CD4-positive, alpha-beta T cell treated with Interleukin-15 for 1 hour (primary cell): ENCODE results near the gene COL5A2.

Source experiments
- DNase-seq: peaks from one replicate; pipeline ENCODE4 v3.0.0-alpha.2; 2020

The COL5A2 gene

GRCh38 chr2:189178726-189179569 lies 613 bp downstream of the COL5A2 start:
- DNase-seq, result no peak

GRCh38 chr2:189178054-189178453 lies 1.5 kb downstream of the COL5A2 start:
- no peak for DNase-seq

- DNase-seq, result no peak
Observed at GRCh38 chr2:189177251-189177840, 2.2 kb downstream of the COL5A2 start.

- DNase-seq, result no peak
Observed at GRCh38 chr2:189176516-189176915, 3.0 kb downstream of the COL5A2 start.

GRCh38 chr2:189175869-189176433 lies 3.6 kb downstream of the COL5A2 start:
- no peak for DNase-seq

GRCh38 chr2:189171956-189172609 lies 7.5 kb downstream of the COL5A2 start:
- DNase-seq, result no peak

GRCh38 chr2:189168856-189169499 lies 10.6 kb downstream of the COL5A2 start:
- DNase-seq, result no peak

- no peak for DNase-seq
Observed at GRCh38 chr2:189165656-189166380, 13.7 kb downstream of the COL5A2 start.

- DNase-seq, result no peak
Observed at GRCh38 chr2:189164746-189165145, 14.8 kb downstream of the COL5A2 start.

- no peak for DNase-seq
Observed at GRCh38 chr2:189163889-189164288, 15.7 kb downstream of the COL5A2 start.

- DNase-seq, result no peak
Observed at GRCh38 chr2:189162566-189162965, 17.0 kb downstream of the COL5A2 start.

- no peak for DNase-seq
Observed at GRCh38 chr2:189161894-189162293, 17.7 kb downstream of the COL5A2 start.

- DNase-seq, result no peak
Observed at GRCh38 chr2:189159717-189160116, 19.8 kb downstream of the COL5A2 start.

- DNase-seq, result no peak
Observed at GRCh38 chr2:189159273-189159672, 20.3 kb downstream of the COL5A2 start.

GRCh38 chr2:189157939-189158338 lies 21.6 kb downstream of the COL5A2 start:
- DNase-seq, result no peak

GRCh38 chr2:189157456-189157855 lies 22.1 kb downstream of the COL5A2 start:
- DNase-seq, result no peak

- no peak for DNase-seq
Observed at GRCh38 chr2:189155795-189156194, 23.8 kb downstream of the COL5A2 start.

GRCh38 chr2:189153619-189154018 lies 25.9 kb downstream of the COL5A2 start:
- DNase-seq, result no peak

GRCh38 chr2:189152483-189152882 lies 27.1 kb downstream of the COL5A2 start:
- DNase-seq, result no peak

GRCh38 chr2:189151906-189152305 lies 27.7 kb downstream of the COL5A2 start:
- no peak for DNase-seq

- DNase-seq, result no peak
Observed at GRCh38 chr2:189150033-189150432, 29.5 kb downstream of the COL5A2 start.

GRCh38 chr2:189147989-189148388 lies 31.6 kb downstream of the COL5A2 start:
- DNase-seq, result no peak
